ENCODE data around the gene GMPR. TPM values are rescaled to one million over a fixed set of nuclear protein-coding genes. Genes with fewer than 3 reads are reported as not detected.

The GMPR gene
- total and polyA plus RNA-seq, 2 donors (not counting 3 experiments of a cell fraction or from before 2014, with no cell fraction given): 36.3 to 64.0 TPM

GRCh38 chr6:16295471-16295870 is 57.1 kb downstream of the GMPR start:
- no peak for DNase-seq (ENCODE audit: low read depth, low spot score)
- no peaks in the 10 kb centered on the region for H4K20me1 ChIP-seq (replicated peaks; ENCODE audit: control insufficient read depth, extremely low read depth, insufficient read depth, low read length)
- CTCF ChIA-PET: no interaction called here
- H2AFZ ChIP-seq (ENCODE audit: low read depth, low read length): no peak overlapping the region
- H3K9ac ChIP-seq (replicated peaks; ENCODE audit: extremely low read depth, insufficient read depth, low read length): no peak overlapping the region
- BruUV-seq (replicated peaks): no TSS peak
- H3K27me3 ChIP-seq (ENCODE audit: control insufficient read depth in 2 of 2, insufficient read depth in 2 of 2, low read length in 2 of 2): no peaks in the 10 kb centered on the region
- no peak for FAIRE-seq
- no peaks in the 10 kb centered on the region for H3K9me1 ChIP-seq (replicated peaks; ENCODE audit: control insufficient read depth, extremely low read depth, insufficient read depth, low read length)
- H3K4me3 ChIP-seq (replicated peaks in 1 of 3; ENCODE audit: insufficient read depth in 1 of 3, low read depth in 1 of 3, low read length in 3 of 3): no peak overlapping the region
- no peak overlapping the region for H3K27ac ChIP-seq (ENCODE audit: insufficient read depth, low read depth, low read length)
- dilution Hi-C loops (cut with MboI; ENCODE audit: extremely low pct_ligation_motif_present, low sequenced_read_pairs) (no loop called here), intact Hi-C loops (cut with micrococcal nuclease) (no loop called here)
- H3K36me3 ChIP-seq (ENCODE audit: control insufficient read depth in 2 of 2, extremely low read depth in 1 of 2, insufficient read depth in 2 of 2, low read length in 2 of 2): peaks cover 0 to 22% of the 10 kb centered on the region in 2 experiments
- no peaks in the 10 kb centered on the region for H3K9me3 ChIP-seq (replicated peaks; ENCODE audit: control insufficient read depth, insufficient read depth, low read length)
- POLR2A ChIA-PET: no interaction called here
- H3K4me2 ChIP-seq (ENCODE audit: insufficient read depth, low read length): no peak overlapping the region
- no peak for TF ChIP-seq MYC (IDR thresholded peaks at IDR 0.05; ENCODE audit: low read depth, low read length)
- no peak for TF ChIP-seq FOS (IDR thresholded peaks at IDR 0.05; ENCODE audit: borderline replicate concordance, insufficient read depth, low read length)
- TF ChIP-seq JUN (IDR thresholded peaks at IDR 0.05; ENCODE audit: borderline replicate concordance, insufficient read depth, insufficient read length, low read depth): no peak
- TF ChIP-seq POLR2A (IDR thresholded peaks at IDR 0.05; ENCODE audit: low read depth, low read length): no peak
- TF ChIP-seq GATA2 (IDR thresholded peaks at IDR 0.05; ENCODE audit: insufficient read depth, insufficient read length, low read depth, low read length): no peak
- no peak for TF ChIP-seq CTCF (IDR thresholded peaks at IDR 0.05; ENCODE audit: extremely low read depth in 1 of 2, insufficient read depth in 1 of 2, low read depth in 1 of 2, low read length in 2 of 2)
- TF ChIP-seq MAX (IDR thresholded peaks at IDR 0.05; ENCODE audit: insufficient read depth, insufficient read length): no peak
- TF ChIP-seq EZH2 (IDR thresholded peaks at IDR 0.05; ENCODE audit: borderline replicate concordance, low read depth, low read length, severe bottlenecking): no peak
- no peak for TF ChIP-seq POLR2AphosphoS5 (IDR thresholded peaks at IDR 0.05; ENCODE audit: insufficient read depth, low read depth, low read length)
- H3K79me2 ChIP-seq (ENCODE audit: control insufficient read depth, insufficient read depth, low read length): no peaks in the 10 kb centered on the region
- no peaks in the 10 kb centered on the region for H3K4me1 ChIP-seq (ENCODE audit: control insufficient read depth, extremely low read depth, insufficient read depth, low read length)

Measured in endothelial cell of umbilical vein (primary cell).